BLaER1 treated with 17β-estradiol and CSF1 and Interleukin-3, amounts not matched to agents 10 nM and 100 nM (cell line): ENCODE data around the gene EPN1.

Source experiments
- H3K27ac ChIP-seq, 11 experiments: shearing (Covaris generic); formaldehyde crosslinking; 2 replicates each; pipeline ENCODE4 v1.8.1; 2022
- H3K27me3 ChIP-seq, 11 experiments: shearing (Covaris generic); formaldehyde crosslinking; 2 replicates each; pipeline ENCODE4 v1.8.1; 2022
- H3K36me3 ChIP-seq, 11 experiments: shearing (Covaris generic); formaldehyde crosslinking; 2 replicates each; pipeline ENCODE4 v1.8.1; 2022
- H3K4me1 ChIP-seq, 10 experiments: shearing (Covaris generic); formaldehyde crosslinking; 2 replicates each; pipeline ENCODE4 v1.8.1; 2022
- H3K4me2 ChIP-seq, 11 experiments: shearing (Covaris generic); formaldehyde crosslinking; 2 replicates each; pipeline ENCODE4 v1.8.1; 2022
- H3K4me3 ChIP-seq, 10 experiments: shearing (Covaris generic); formaldehyde crosslinking; 2 replicates each; pipeline ENCODE4 v1.8.1; 2022
- H3K9ac ChIP-seq, 11 experiments: shearing (Covaris generic); formaldehyde crosslinking; 2 replicates each; pipeline ENCODE4 v1.8.1; 2022
- H3K9me3 ChIP-seq, 11 experiments: shearing (Covaris generic); formaldehyde crosslinking; replicated peaks in 1 of 11; 2 replicates each; pipeline ENCODE4 v1.8.1; 2022
- H4K20me1 ChIP-seq, 11 experiments: shearing (Covaris generic); formaldehyde crosslinking; 2 replicates each; pipeline ENCODE4 v1.8.1; 2022
- Cebpa-rat ChIP-seq, 11 experiments: shearing (Covaris generic); IDR thresholded peaks; 2 replicates each; pipeline ENCODE4 v1.8.1; 2022

Gene EPN1

GRCh38 chr19:55670280-55671053 lies 4.6 kb upstream of the EPN1 start:
- Histone ChIP-seq H3K4me1 (peaks cover 18 to 44% (median 39%) of the 10 kb centered on the region in 10 experiments; a peak in 19 of 20 replicates), H3K27ac (no peak overlapping the region), H3K4me2 (peak overlapping the region in 6 of 11 experiments; percentile 6 to 59 (median 10); a peak in 6 of 22 replicates), H3K27me3 (no peaks in the 10 kb centered on the region), H3K9ac (no peak overlapping the region), H3K9me3 (no peaks in the 10 kb centered on the region), H4K20me1 (peaks cover 83 to 96% (median 90%) of the 10 kb centered on the region in 11 experiments), H3K4me3 (no peak overlapping the region), H3K36me3 (peaks cover 69 to 90% (median 87%) of the 10 kb centered on the region in 11 experiments)
- no peak for TF ChIP-seq Cebpa-rat (IDR thresholded peaks at IDR 0.05)

- Histone ChIP-seq H3K4me3 (no peak overlapping the region), H3K36me3 (peaks cover 64 to 85% (median 81%) of the 10 kb centered on the region in 11 experiments), H3K27ac (no peak overlapping the region), H3K9me3 (no peaks in the 10 kb centered on the region), H3K4me2 (peak overlapping the region in 6 of 11 experiments; percentile 6 to 74 (median 16); a peak in 6 of 22 replicates), H3K4me1 (peaks cover 18 to 47% (median 43%) of the 10 kb centered on the region in 10 experiments; a peak in 19 of 20 replicates), H3K27me3 (no peaks in the 10 kb centered on the region), H4K20me1 (peaks cover 78 to 96% (median 86%) of the 10 kb centered on the region in 11 experiments), H3K9ac (0 out of 22 replicates have a peak overlapping the region, but pooled peaks of 1 of the 11 experiments have one; percentile 26)
- no peak for TF ChIP-seq Cebpa-rat (IDR thresholded peaks at IDR 0.05)
Measured at GRCh38 chr19:55671054-55671378, 4.0 kb upstream of the EPN1 start.

- peak overlapping the region in 2 of 11 experiments; percentile 3 to 21; a peak in 1 of 22 replicates for H3K27ac ChIP-seq
- H3K27me3 ChIP-seq: no peaks in the 10 kb centered on the region
- peaks cover 50 to 79% (median 69%) of the 10 kb centered on the region in 11 experiments for H3K36me3 ChIP-seq
- peaks cover 30 to 61% (median 57%) of the 10 kb centered on the region in 10 experiments for H3K4me1 ChIP-seq
- peaks cover 64 to 96% (median 85%) of the 10 kb centered on the region in 11 experiments for H4K20me1 ChIP-seq
- no peak for TF ChIP-seq Cebpa-rat (IDR thresholded peaks at IDR 0.05)
- peak overlapping the region in 5 of 11 experiments; percentile 5 to 50 (median 25); a peak in 6 of 22 replicates for H3K9ac ChIP-seq
- no peaks in the 10 kb centered on the region for H3K9me3 ChIP-seq
- H3K4me3 ChIP-seq: no peak overlapping the region
- peak overlapping the region in 10 of 11 experiments; percentile 9 to 74 (median 52); a peak in 19 of 22 replicates for H3K4me2 ChIP-seq
Measured at GRCh38 chr19:55672418-55672817, 2.6 kb upstream of the EPN1 start.

- TF ChIP-seq Cebpa-rat (IDR thresholded peaks at IDR 0.05): no peak
- Histone ChIP-seq H3K27ac (peak overlapping the region in 4 of 11 experiments; percentile 0 to 25 (median 20); a peak in 4 of 22 replicates), H3K4me2 (peak overlapping the region in 4 of 11 experiments; percentile 25 to 74 (median 62); a peak in 4 of 22 replicates), H4K20me1 (peaks cover 56 to 96% (median 83%) of the 10 kb centered on the region in 11 experiments), H3K27me3 (no peaks in the 10 kb centered on the region), H3K9ac (peak overlapping the region in 6 of 11 experiments; percentile 17 to 50 (median 32); a peak in 7 of 22 replicates), H3K4me1 (peaks cover 38 to 71% (median 67%) of the 10 kb centered on the region in 10 experiments), H3K36me3 (peaks cover 41 to 70% (median 59%) of the 10 kb centered on the region in 11 experiments), H3K9me3 (no peaks in the 10 kb centered on the region), H3K4me3 (no peak overlapping the region)
Measured at GRCh38 chr19:55673465-55673864, 1.6 kb upstream of the EPN1 start.

GRCh38 chr19:55673889-55674288 lies 1.1 kb upstream of the EPN1 start:
- H3K27ac ChIP-seq: peak overlapping the region in 3 of 11 experiments; percentile 18 to 25 (median 21); a peak in 2 of 22 replicates
- H3K4me1 ChIP-seq: peaks cover 43 to 75% (median 71%) of the 10 kb centered on the region in 10 experiments
- H4K20me1 ChIP-seq: peaks cover 51 to 96% (median 83%) of the 10 kb centered on the region in 11 experiments
- no peak for TF ChIP-seq Cebpa-rat (IDR thresholded peaks at IDR 0.05)
- H3K9me3 ChIP-seq: no peaks in the 10 kb centered on the region
- H3K9ac ChIP-seq: peak overlapping the region in 5 of 11 experiments; percentile 17 to 39 (median 31); a peak in 6 of 22 replicates
- H3K4me2 ChIP-seq: peak overlapping the region in 4 of 11 experiments; percentile 59 to 92 (median 78); a peak in 5 of 22 replicates
- no peak overlapping the region for H3K4me3 ChIP-seq
- no peaks in the 10 kb centered on the region for H3K27me3 ChIP-seq
- peaks cover 41 to 70% (median 59%) of the 10 kb centered on the region in 11 experiments for H3K36me3 ChIP-seq

GRCh38 chr19:55674459-55674840 lies 576 bp upstream of the EPN1 start:
- H3K9ac ChIP-seq: peak overlapping the region; percentile 93 to 98 (median 97)
- no peaks in the 10 kb centered on the region for H3K27me3 ChIP-seq
- H3K27ac ChIP-seq: peak overlapping the region; percentile 47 to 98 (median 94)
- peak overlapping the region; percentile 79 to 98 (median 92) for H3K4me3 ChIP-seq
- TF ChIP-seq Cebpa-rat (IDR thresholded peaks at IDR 0.05): no peak
- peaks cover 41 to 70% (median 59%) of the 10 kb centered on the region in 11 experiments for H3K36me3 ChIP-seq
- H3K4me1 ChIP-seq: peaks cover 48 to 81% (median 77%) of the 10 kb centered on the region in 10 experiments
- H3K9me3 ChIP-seq: no peaks in the 10 kb centered on the region
- H3K4me2 ChIP-seq: peak overlapping the region; percentile 68 to 97 (median 90)
- H4K20me1 ChIP-seq: peaks cover 48 to 96% (median 83%) of the 10 kb centered on the region in 11 experiments

GRCh38 chr19:55675661-55676354 lies 782 bp downstream of the EPN1 start:
- Histone ChIP-seq H3K36me3 (peaks cover 41 to 70% (median 59%) of the 10 kb centered on the region in 11 experiments), H3K27ac (peak overlapping the region; percentile 92 to 98 (median 95)), H3K4me1 (peaks cover 53 to 87% (median 82%) of the 10 kb centered on the region in 10 experiments), H3K9ac (peak overlapping the region; percentile 93 to 98 (median 97)), H4K20me1 (peaks cover 48 to 96% (median 83%) of the 10 kb centered on the region in 11 experiments), H3K9me3 (no peaks in the 10 kb centered on the region), H3K4me2 (peak overlapping the region; percentile 87 to 98 (median 93)), H3K4me3 (peak overlapping the region; percentile 79 to 98 (median 92)), H3K27me3 (no peaks in the 10 kb centered on the region)
- TF ChIP-seq Cebpa-rat (IDR thresholded peaks at IDR 0.05): no peak

- TF ChIP-seq Cebpa-rat (IDR thresholded peaks at IDR 0.05): no peak
- Histone ChIP-seq H3K4me1 (peaks cover 58 to 87% (median 82%) of the 10 kb centered on the region in 10 experiments), H3K27me3 (no peaks in the 10 kb centered on the region), H3K4me3 (peak overlapping the region; percentile 79 to 98 (median 92)), H3K9ac (peak overlapping the region; percentile 93 to 98 (median 97)), H3K27ac (peak overlapping the region; percentile 92 to 98 (median 95)), H3K4me2 (peak overlapping the region; percentile 87 to 98 (median 93)), H4K20me1 (peaks cover 48 to 96% (median 83%) of the 10 kb centered on the region in 11 experiments), H3K9me3 (no peaks in the 10 kb centered on the region), H3K36me3 (peaks cover 46 to 71% (median 60%) of the 10 kb centered on the region in 11 experiments)
Measured at GRCh38 chr19:55676383-55676782, 1.4 kb downstream of the EPN1 start.
